ENCODE data around the gene RETREG2.

Gene RETREG2

GRCh38 chr2:219205165-219205538 lies 27.1 kb downstream of the RETREG2 start:
- no peak for DNase-seq (ENCODE audit: low read depth)
- no peak overlapping the region for H3K4me3 ChIP-seq (ENCODE audit: low read depth, low read length)
- TF ChIP-seq CTCF (IDR thresholded peaks at IDR 0.05; ENCODE audit: insufficient read depth, low read depth, low read length, missing control alignments) = no peak

GRCh38 chr2:219205981-219206327 lies 27.9 kb downstream of the RETREG2 start:
- no peak for TF ChIP-seq CTCF (IDR thresholded peaks at IDR 0.05; ENCODE audit: insufficient read depth, low read depth, low read length, missing control alignments)
- no peak for DNase-seq (ENCODE audit: low read depth)
- H3K4me3 ChIP-seq (ENCODE audit: low read depth, low read length) = peak overlapping the region; percentile 51

GRCh38 chr2:219206328-219207133 lies 28.5 kb downstream of the RETREG2 start, which contains the start of gene ZFAND2B:
Gene ZFAND2B (plus strand): TSS chr2:219206782. CDS start chr2:219206988, 206 bp downstream.
- no peak for TF ChIP-seq CTCF (IDR thresholded peaks at IDR 0.05; ENCODE audit: insufficient read depth, low read depth, low read length, missing control alignments)
- H3K4me3 ChIP-seq (ENCODE audit: low read depth, low read length) = peak within 1 kb of the TSS; percentile 66
- DNase-seq (ENCODE audit: low read depth) = peak; percentile 96

- DNase-seq (ENCODE audit: low read depth) = no peak
- peak overlapping the region; percentile 66 for H3K4me3 ChIP-seq (ENCODE audit: low read depth, low read length)
- no peak for TF ChIP-seq CTCF (IDR thresholded peaks at IDR 0.05; ENCODE audit: insufficient read depth, low read depth, low read length, missing control alignments)
These were observed 29.2 kb downstream of the RETREG2 start for GRCh38 chr2:219207134-219207883.

GRCh38 chr2:219207884-219208740 lies 30.0 kb downstream of the RETREG2 start:
- no peak for DNase-seq (ENCODE audit: low read depth)
- no peak for TF ChIP-seq CTCF (IDR thresholded peaks at IDR 0.05; ENCODE audit: insufficient read depth, low read depth, low read length, missing control alignments)
- no peak overlapping the region for H3K4me3 ChIP-seq (ENCODE audit: low read depth, low read length)

GRCh38 chr2:219209236-219210195 lies 31.4 kb downstream of the RETREG2 start:
- H3K4me3 ChIP-seq (ENCODE audit: low read depth, low read length) = no peak overlapping the region
- TF ChIP-seq CTCF (IDR thresholded peaks at IDR 0.05; ENCODE audit: insufficient read depth, low read depth, low read length, missing control alignments) = no peak
- no peak for DNase-seq (ENCODE audit: low read depth)
